H1 (cell line): ENCODE measurements around the gene ACAT2. TPM values are rescaled to one million over a fixed set of nuclear protein-coding genes. Genes with fewer than 3 reads are reported as not detected.

Source experiments
- CTCF ChIA-PET: fragments of 300-600 bp; sonication (Branson Sonifier 250); formaldehyde crosslinking; loops from one replicate; lab custom pipeline; 2021; ENCODE audit not compliant: partially characterized antibody; lab: Charles Lee
- POLR2A ChIA-PET: fragments of 300-600 bp; sonication (Branson Sonifier 250); formaldehyde crosslinking; loops from one replicate; lab custom pipeline; 2021; ENCODE audit warnings: inconsistent platforms; ENCODE audit not compliant: partially characterized antibody; lab: Charles Lee
- DNase-seq, 2 experiments: peaks; one replicate each; pipeline versions ENCODE4 v3.0.0 to v3.0.0-alpha.2; 2010 to 2022; ENCODE audit warnings: low spot score in 2 of 2, low read depth in 1 of 2, mixed read lengths in 1 of 2
- FAIRE-seq: peaks from 2 replicates; lab custom pipeline; 2011; peaks lifted over from hg19 to GRCh38; lab: Jason Lieb, UNC
- H2AFZ ChIP-seq: 2 replicates; pipeline ENCODE4 v1.8.1; 2012; ENCODE audit warnings: low read length, inconsistent platforms
- H2AK5ac ChIP-seq: 2 replicates; pipeline ENCODE4 v1.6.1; 2013; ENCODE audit warnings: low read depth, low read length
- H2BK120ac ChIP-seq: replicated peaks from 2 replicates; pipeline ENCODE3; 2013; ENCODE audit warnings: low read depth, low read length, inconsistent platforms
- H2BK12ac ChIP-seq: 2 replicates; pipeline ENCODE4 v1.6.1; 2013; ENCODE audit warnings: low read depth, low read length
- H2BK15ac ChIP-seq: 2 replicates; pipeline ENCODE4 v1.6.1; 2013; ENCODE audit warnings: low read length
- H2BK20ac ChIP-seq: 2 replicates; pipeline ENCODE4 v1.6.1; 2013; ENCODE audit warnings: low read length
- H2BK5ac ChIP-seq: 2 replicates; pipeline ENCODE4 v1.6.1; 2013; ENCODE audit warnings: low read depth, low read length
- H3K14ac ChIP-seq: 2 replicates; pipeline ENCODE4 v1.6.1; 2013; ENCODE audit warnings: inconsistent platforms; ENCODE audit not compliant: insufficient read length
- H3K18ac ChIP-seq: 2 replicates; pipeline ENCODE4 v1.6.1; 2013; ENCODE audit warnings: low read length; ENCODE audit errors: extremely low read depth
- H3K23ac ChIP-seq: 2 replicates; pipeline ENCODE4 v1.6.1; 2013; ENCODE audit warnings: inconsistent platforms; ENCODE audit not compliant: insufficient read length
- H3K23me2 ChIP-seq: 2 replicates; pipeline ENCODE4 v1.6.1; 2013; ENCODE audit warnings: low read depth, low read length
- H3K27ac ChIP-seq: 2 replicates; pipeline ENCODE4 v1.6.1; 2011; ENCODE audit warnings: low read depth, low read length, inconsistent platforms
- H3K27me3 ChIP-seq, 4 experiments: replicated peaks in 1 of 4; 1 replicate in 1 of 4; 2 replicates in 3 of 4; pipeline versions ENCODE4 v1.6.1 to v1.8.1; 2011 to 2013; ENCODE audit warnings: low read length in 3 of 4, mild to moderate bottlenecking in 3 of 4, inconsistent platforms in 2 of 4, mixed read lengths in 2 of 4, moderate library complexity in 1 of 4; ENCODE audit not compliant: control insufficient read depth in 3 of 4, insufficient read depth in 3 of 4; ENCODE audit errors: extremely low read depth in 1 of 4
- H3K36me3 ChIP-seq, 4 experiments: 2 replicates each; pipeline versions ENCODE4 v1.6.1 to v1.8.1; 2011 to 2013; ENCODE audit warnings: mild to moderate bottlenecking in 4 of 4, low read length in 3 of 4, moderate library complexity in 2 of 4, control low read depth in 1 of 4, inconsistent platforms in 1 of 4; ENCODE audit not compliant: insufficient read depth in 4 of 4, control insufficient read depth in 2 of 4
- H3K4ac ChIP-seq: replicated peaks from 2 replicates; pipeline ENCODE3; 2013; ENCODE audit warnings: low read length, low read depth, mixed read lengths, inconsistent platforms; ENCODE audit not compliant: insufficient read length
- H3K4me1 ChIP-seq, 4 experiments: replicated peaks in 1 of 4; 1 replicate in 1 of 4; 2 replicates in 3 of 4; pipeline versions ENCODE4 v1.6.1 to v1.8.1; 2011 to 2013; ENCODE audit warnings: low read length in 3 of 4, inconsistent platforms in 2 of 4, mixed read lengths in 1 of 4; ENCODE audit not compliant: insufficient read depth in 4 of 4, control insufficient read depth in 3 of 4
- H3K4me2 ChIP-seq, 2 experiments: 2 replicates each; pipeline versions ENCODE4 v1.6.1 to v1.8.1; 2011 to 2013; ENCODE audit warnings: low read depth in 2 of 2, low read length in 2 of 2, control low read depth in 1 of 2, inconsistent platforms in 1 of 2, mild to moderate bottlenecking in 1 of 2; ENCODE audit not compliant: insufficient read depth in 1 of 2
- H3K4me3 ChIP-seq, 4 experiments: fragments of 200-600, 300-600 bp in 1 of 4; sonication (generic), shearing (Covaris generic), sonication (Bioruptor Twin) in 1 of 4; 2 replicates each; pipeline versions ENCODE4 v1.5.1 to v1.8.1; 2011 to 2016; ENCODE audit warnings: low read length in 4 of 4, low read depth in 3 of 4, control low read depth in 2 of 4, inconsistent platforms in 2 of 4, mild to moderate bottlenecking in 2 of 4, mixed read lengths in 1 of 4, moderate library complexity in 1 of 4; ENCODE audit not compliant: insufficient read depth in 2 of 4; ENCODE audit errors: extremely low read depth in 1 of 4
- H3K56ac ChIP-seq: replicated peaks from 2 replicates; pipeline ENCODE3; 2013; ENCODE audit warnings: low read depth, mild to moderate bottlenecking, mixed read lengths, low read length, inconsistent platforms; ENCODE audit not compliant: insufficient read length
- H3K79me1 ChIP-seq: 2 replicates; pipeline ENCODE4 v1.6.1; 2013; ENCODE audit warnings: low read depth, low read length, control low read depth
- H3K79me2 ChIP-seq, 2 experiments: 2 replicates each; pipeline versions ENCODE4 v1.6.1 to v1.8.1; 2012 to 2013; ENCODE audit warnings: low read length in 2 of 2, mild to moderate bottlenecking in 2 of 2, inconsistent platforms in 1 of 2; ENCODE audit not compliant: insufficient read depth in 2 of 2, control insufficient read depth in 1 of 2
- H3K9ac ChIP-seq, 4 experiments: replicated peaks in 1 of 4; 1 replicate in 1 of 4; 2 replicates in 3 of 4; pipeline versions ENCODE4 v1.6.1 to v1.8.1; 2011 to 2013; ENCODE audit warnings: low read depth in 3 of 4, low read length in 3 of 4, control low read depth in 2 of 4, mild to moderate bottlenecking in 2 of 4, moderate library complexity in 2 of 4, inconsistent platforms in 1 of 4; ENCODE audit errors: extremely low read depth in 1 of 4
- H3K9me3 ChIP-seq, 2 experiments: 2 replicates each; pipeline versions ENCODE4 v1.6.1 to v1.8.1; 2012 to 2013; ENCODE audit warnings: mild to moderate bottlenecking in 2 of 2, moderate library complexity in 2 of 2, control low read depth in 1 of 2, inconsistent platforms in 1 of 2, low read depth in 1 of 2, low read length in 1 of 2, mixed read lengths in 1 of 2; ENCODE audit not compliant: insufficient read depth in 2 of 2
- H4K20me1 ChIP-seq, 2 experiments: replicated peaks in 1 of 2; 2 replicates each; pipeline versions ENCODE3 to v1.8.1; 2011 to 2013; ENCODE audit warnings: inconsistent platforms in 2 of 2, low read length in 2 of 2, mild to moderate bottlenecking in 1 of 2; ENCODE audit not compliant: insufficient read depth in 2 of 2, control insufficient read depth in 1 of 2
- H4K5ac ChIP-seq: 2 replicates; pipeline ENCODE4 v1.6.1; 2013; ENCODE audit warnings: low read length, low read depth, mixed read lengths, inconsistent platforms; ENCODE audit not compliant: insufficient read length
- H4K8ac ChIP-seq: 2 replicates; pipeline ENCODE4 v1.8.0; 2013; ENCODE audit warnings: mild to moderate bottlenecking, moderate library complexity, low read length, inconsistent platforms; ENCODE audit not compliant: insufficient read depth; ENCODE audit errors: extremely low read depth
- H4K91ac ChIP-seq: replicated peaks from 2 replicates; pipeline ENCODE3; 2013; ENCODE audit warnings: low read length, mixed read lengths, inconsistent platforms; ENCODE audit not compliant: insufficient read length
- HDAC6 ChIP-seq: IDR thresholded peaks from one replicate; pipeline ENCODE4 v1.7.1; 2012; ENCODE audit warnings: low read depth, mild to moderate bottlenecking, inconsistent platforms, low read length, moderate library complexity
- WGBS, 2 experiments: shearing (Covaris generic) in 1 of 2; methylation state at CpG; one replicate each; pipeline versions ENCODE4 v1.1.6 to v1.1.7; 2013 to 2015; ENCODE audit warnings: low lambda C conversion rate in 2 of 2, mixed read lengths in 2 of 2, inconsistent platforms in 1 of 2, low coverage in 1 of 2, missing lambda C conversion rate in 1 of 2; ENCODE audit not compliant: insufficient replicate concordance in 2 of 2, insufficient coverage in 1 of 2, insufficient read length in 1 of 2; ENCODE audit errors: extremely low coverage in 1 of 2, missing lambda C conversion rate in 1 of 2; 5-methylcytosine and 5-hydroxymethylcytosine counted together
- polyA plus RNA-seq, 7 experiments: library from polyadenylated mRNA; depleted of rRNA in 3 of 7; stranded (reverse) in 5 of 7; unstranded in 2 of 7; fragments of >200 nt in 5 of 7; fragments of 200-250 nt in 2 of 7; gene quantifications; 1 replicate in 5 of 7; 2 replicates in 1 of 7; 4 replicates in 1 of 7; pipeline versions ENCODE4 v1.2.1 to v1.2.3, GENCODE V29; 2011 to 2013; ENCODE audit warnings: missing spikeins in 2 of 7, mixed read lengths in 2 of 7
- total RNA-seq: library from RNA; stranded (reverse); fragmentation: NEBNext Ultra II Directional; extraction: Animal tissue kit (Norgen Biotek cat#: 25700); gene quantifications from 2 replicates; pipeline ENCODE4 v1.2.1, GENCODE V29; 2021

Gene ACAT2
- total and polyA plus RNA-seq, 2 of the 8 experiments (the other 6 are each of a cell fraction or from before 2014, with no cell fraction given) = 61.6 to 166 TPM

GRCh38 chr6:159724778-159725177 is 37.1 kb upstream of the ACAT2 start:
- Histone ChIP-seq H3K79me1 (no peaks in the 10 kb centered on the region; the same call in 1 of the 2 replicates), H3K23me2 (no peaks in the 10 kb centered on the region), H3K4me1 (peaks cover 0 to 5% (median 2%) of the 10 kb centered on the region in 4 experiments; a peak in 2 of 7 replicates), H3K9ac (no peak overlapping the region; a peak in 1 of 7 replicates), H3K23ac (no peak overlapping the region), H3K18ac (no peak overlapping the region), H3K9me3 (no peaks in the 10 kb centered on the region), H4K8ac (no peak overlapping the region), H4K91ac (no peak overlapping the region), H4K20me1 (peaks cover 8% of the 10 kb centered on the region in 2 experiments), H3K4ac (no peak overlapping the region), H3K27me3 (no peaks in the 10 kb centered on the region), H3K79me2 (peaks cover 20 to 75% of the 10 kb centered on the region in 2 experiments), H2BK5ac (no peak overlapping the region), H2AK5ac (no peak overlapping the region), H2BK15ac (no peak overlapping the region), H2BK12ac (no peak overlapping the region), H3K56ac (no peak overlapping the region), H3K36me3 (peaks cover 0 to 7% (median 0%) of the 10 kb centered on the region in 4 experiments; a peak in 1 of 8 replicates), H2BK120ac (no peak overlapping the region), H3K14ac (no peak overlapping the region), H4K5ac (no peak overlapping the region), H3K27ac (no peak overlapping the region), H3K4me3 (no peak overlapping the region), H2BK20ac (no peak overlapping the region), H2AFZ (no peak overlapping the region), H3K4me2 (no peak overlapping the region)
- POLR2A ChIA-PET = interaction anchor here (0.8 to 6.7 kb wide), 5 partner anchors 13 to 65 kb away, joined by 3 to 86 read pairs (median 21); partner anchors contain the start of genes ACAT2, MRPL18, SOD2 and TCP1
- DNase-seq = no peak
- CTCF ChIA-PET = no interaction called here
- no peak for FAIRE-seq
- 94% methylated on average over 4 of the region's 4 CpGs; no CpG with 5 or more reads in 1 of the 2 experiments for WGBS, 2 experiments
- TF ChIP-seq HDAC6 = no peak
- TF ChIP-seq, all 59 proteins: peak for 0
